Colonic mucosa (tissue), 4 donors: Measurements from ENCODE around the gene NDUFA7. TPM values are rescaled to one million over a fixed set of nuclear protein-coding genes. Genes with fewer than 3 reads are reported as not detected.
"Not testable (repeated sequence)": the region's sequence is repeated elsewhere in the genome, so short reads cannot be mapped to it uniquely, and the experiment has no call there.

Experiments
- DNase-seq: peaks from one replicate; pipeline ENCODE4 v3.0.0-alpha.2; 2020
- H3K27ac ChIP-seq: fragments of 200-600 bp; one replicate; pipeline ENCODE4 v1.8.0; 2021
- H3K27me3 ChIP-seq: fragments of 200-600 bp; one replicate; pipeline ENCODE4 v1.8.0; 2021
- H3K36me3 ChIP-seq: fragments of 200-600 bp; one replicate; pipeline ENCODE4 v1.8.0; 2021
- H3K4me1 ChIP-seq: fragments of 200-600 bp; one replicate; pipeline ENCODE4 v1.8.0; 2021; ENCODE audit warnings: mild to moderate bottlenecking
- H3K4me3 ChIP-seq: fragments of 200-600 bp; one replicate; pipeline ENCODE4 v1.8.0; 2021
- H3K9ac ChIP-seq, 2 donors: one replicate each; pipeline ENCODE4 v1.7.0; 2013; ENCODE audit warnings: control low read depth in 2 of 2, low read depth in 2 of 2, low read length in 2 of 2
- H3K9me3 ChIP-seq: fragments of 200-600 bp; one replicate; pipeline ENCODE4 v1.8.0; 2021
- CTCF ChIP-seq: fragments of 200-600 bp; IDR thresholded peaks from one replicate; pipeline ENCODE4 v1.8.0; 2022; ENCODE audit warnings: antibody characterized with exemption, mild to moderate bottlenecking
- intact Hi-C: fragments of 100-400 bp; cut with DNase I; formaldehyde crosslinking; loops from one replicate; pipeline ENCODE4 v1.14.1; 2022
- total RNA-seq, 2 donors: library from RNA; stranded (reverse); fragmentation: NEBNext Ultra II Directional in 1 of 2; extraction: Animal tissue kit (Norgen Biotek cat#: 25700) in 1 of 2; gene quantifications; one replicate each; pipeline ENCODE4 v1.2.1, GENCODE V29; 2021
- donor health status: healthy.
- donor health status: DM: no; HTN: no; CAD: no.
- donor health status: DM: no; HTN: no; CAD: no.

Gene NDUFA7
- total RNA-seq, 2 donors from 2014 or later = 57.4 to 58.3 TPM

GRCh38 chr19:8319807-8320520 lies 1.2 kb downstream of the NDUFA7 start:
- H3K4me1 ChIP-seq = no peaks in the 10 kb centered on the region
- intact Hi-C loops = loop anchor here (5.0 kb wide), 1 partner anchor 48 kb away; no protein-coding TSS in a partner anchor
- no peaks in the 10 kb centered on the region for H3K9me3 ChIP-seq
- DNase-seq = no peak
- no peak for TF ChIP-seq CTCF
- H3K27me3 ChIP-seq = no peaks in the 10 kb centered on the region
- no peak overlapping the region for H3K27ac ChIP-seq
- H3K9ac ChIP-seq = peak overlapping the region; percentile 90 to 94
- H3K4me3 ChIP-seq = peak overlapping the region; percentile 97
- no peaks in the 10 kb centered on the region for H3K36me3 ChIP-seq

DNA sequence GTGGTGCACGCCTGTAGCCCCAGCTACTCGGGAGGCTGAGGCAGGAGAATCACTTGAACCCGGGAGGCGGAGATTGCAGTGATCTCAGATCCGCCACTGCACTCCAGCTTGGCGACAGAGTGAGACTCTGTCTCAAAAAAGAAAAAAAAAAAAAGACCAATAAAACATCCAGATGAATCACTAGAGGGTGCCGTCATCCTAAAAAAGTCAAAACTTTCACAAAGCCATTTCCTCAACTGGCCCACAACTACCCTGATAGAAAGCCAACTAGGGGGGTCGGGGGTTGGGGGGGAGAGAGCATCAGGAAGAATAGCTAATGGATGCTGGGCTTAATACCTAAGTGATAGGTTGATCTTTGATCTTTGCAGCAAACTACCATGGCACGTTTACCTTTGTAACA lies 2.3 kb downstream of the NDUFA7 start:
- H3K27me3 ChIP-seq, H3K27ac ChIP-seq, H3K9me3 ChIP-seq, H3K36me3 ChIP-seq, DNase-seq, H3K4me3 ChIP-seq, H3K4me1 ChIP-seq, intact Hi-C loops, H3K9ac ChIP-seq: not testable (repeated sequence)

- no peaks in the 10 kb centered on the region for H3K4me1 ChIP-seq
- intact Hi-C loops = no loop called here
- no peaks in the 10 kb centered on the region for H3K9me3 ChIP-seq
- no peak overlapping the region for H3K4me3 ChIP-seq
- no peak for TF ChIP-seq CTCF
- H3K9ac ChIP-seq = no peak overlapping the region
- H3K27ac ChIP-seq = no peak overlapping the region
- no peak for DNase-seq
- peaks cover 7% of the 10 kb centered on the region for H3K36me3 ChIP-seq
- no peaks in the 10 kb centered on the region for H3K27me3 ChIP-seq
Measured at GRCh38 chr19:8316351-8317125, 4.6 kb downstream of the NDUFA7 start.

- H3K4me1 ChIP-seq, H3K4me3 ChIP-seq, H3K36me3 ChIP-seq, intact Hi-C loops, H3K9me3 ChIP-seq, H3K9ac ChIP-seq, H3K27me3 ChIP-seq, H3K27ac ChIP-seq, DNase-seq: not testable (repeated sequence)
Measured at GRCh38 chr19:8314981-8315640, 6.1 kb downstream of the NDUFA7 start.

- Histone ChIP-seq H3K27me3 (no peaks in the 10 kb centered on the region), H3K27ac (no peak overlapping the region), H3K9ac (peak overlapping the region in 1 of 2 donors; percentile 1), H3K4me1 (peaks cover 6% of the 10 kb centered on the region), H3K36me3 (peaks cover 7% of the 10 kb centered on the region), H3K9me3 (no peaks in the 10 kb centered on the region), H3K4me3 (no peak overlapping the region)
- peak; percentile 75 for DNase-seq
- intact Hi-C loops = no loop called here
- no peak for TF ChIP-seq CTCF
Measured at GRCh38 chr19:8311461-8312260, 9.5 kb downstream of the NDUFA7 start.
